SK-N-SH (cell line): Measurements from ENCODE around the gene STPG2. TPM values are rescaled to one million over a fixed set of nuclear protein-coding genes. Genes with fewer than 3 reads are reported as not detected.

Experiments used
- CTCF ChIA-PET: fragments of 300-600, 350-600 bp; formaldehyde crosslinking; extraction: SDS; loops from one replicate; lab custom pipeline; 2021; lab: Yijun Ruan, JAX
- POLR2A ChIA-PET: fragments of 350-600 bp; sonication (Branson Sonifier 250); formaldehyde crosslinking; extraction: SDS; loops from one replicate; lab custom pipeline; 2020; ENCODE audit warnings: antibody characterized with exemption, inconsistent platforms; lab: Yijun Ruan, JAX
- DNase-seq: peaks from one replicate; pipeline ENCODE4 v3.0.0; 2012
- H2AFZ ChIP-seq: fragments of 200-600 bp; sonication (generic); 2 replicates; pipeline ENCODE4 v1.8.1; 2016; ENCODE audit warnings: antibody characterized with exemption, mild to moderate bottlenecking, low read depth
- H3F3A ChIP-seq: fragments of 200-600 bp; sonication (generic); replicated peaks from 2 replicates; pipeline ENCODE3; 2016; ENCODE audit warnings: antibody characterized with exemption, mild to moderate bottlenecking; ENCODE audit not compliant: insufficient read depth
- H3K27ac ChIP-seq, 2 experiments: fragments of 200-500 bp in 1 of 2; fragments of 200-600 bp in 1 of 2; sonication (Bioruptor generic) in 1 of 2; sonication (generic), shearing (Covaris generic) in 1 of 2; 2 replicates each; pipeline versions ENCODE4 v1.5.1 to v1.6.1; 2014 to 2016; ENCODE audit warnings: low read depth in 2 of 2, inconsistent platforms in 1 of 2, low read length in 1 of 2, mild to moderate bottlenecking in 1 of 2, mixed read lengths in 1 of 2
- H3K27me3 ChIP-seq: fragments of 200-600 bp; sonication (generic), shearing (Covaris generic); 2 replicates; pipeline ENCODE4 v1.6.1; 2016; ENCODE audit warnings: mixed run types; ENCODE audit not compliant: insufficient read depth
- H3K36me3 ChIP-seq, 2 experiments: fragments of 200-500 bp in 1 of 2; fragments of 200-600 bp in 1 of 2; sonication (Bioruptor generic) in 1 of 2; sonication (generic) in 1 of 2; replicated peaks in 1 of 2; 2 replicates each; pipeline versions ENCODE3 to v1.5.1; 2014 to 2016; ENCODE audit warnings: low read length in 1 of 2, mild to moderate bottlenecking in 1 of 2; ENCODE audit not compliant: insufficient read depth in 2 of 2, control insufficient read depth in 1 of 2
- H3K4me1 ChIP-seq, 2 experiments: fragments of 200-500 bp in 1 of 2; fragments of 200-600 bp in 1 of 2; sonication (Bioruptor generic) in 1 of 2; sonication (generic), shearing (Covaris generic) in 1 of 2; 2 replicates each; pipeline versions ENCODE4 v1.5.1 to v1.6.1; 2014 to 2016; ENCODE audit warnings: low read depth in 1 of 2, low read length in 1 of 2, mixed run types in 1 of 2; ENCODE audit not compliant: insufficient read depth in 2 of 2, control insufficient read depth in 1 of 2
- H3K4me2 ChIP-seq: fragments of 200-600 bp; sonication (generic), shearing (Covaris generic); 2 replicates; pipeline ENCODE4 v1.6.1; 2017; ENCODE audit warnings: mixed run types
- H3K4me3 ChIP-seq, 2 experiments: fragments of 200-500 bp in 1 of 2; fragments of 200-600 bp in 1 of 2; sonication (Bioruptor generic) in 1 of 2; sonication (generic), shearing (Covaris generic) in 1 of 2; 2 replicates each; pipeline versions ENCODE4 v1.5.1 to v1.8.1; 2014 to 2016; ENCODE audit warnings: low read depth in 2 of 2, inconsistent platforms in 1 of 2, low read length in 1 of 2, mild to moderate bottlenecking in 1 of 2, mixed read lengths in 1 of 2, moderate library complexity in 1 of 2
- H3K79me2 ChIP-seq: fragments of 200-600 bp; sonication (generic); 2 replicates; pipeline ENCODE4 v1.8.1; 2017; ENCODE audit warnings: mild to moderate bottlenecking; ENCODE audit not compliant: insufficient read depth
- H3K9ac ChIP-seq: fragments of 200-600 bp; sonication (generic); 2 replicates; pipeline ENCODE4 v1.6.1; 2017; ENCODE audit warnings: mixed run types
- H3K9me2 ChIP-seq: fragments of 200-600 bp; sonication (generic); 2 replicates; pipeline ENCODE4 v1.6.1; 2017; ENCODE audit warnings: mixed run types
- H3K9me3 ChIP-seq: fragments of 200-600 bp; sonication (generic); 2 replicates; pipeline ENCODE4 v1.6.1; 2017; ENCODE audit warnings: mixed run types, mild to moderate bottlenecking, moderate library complexity
- H4K20me1 ChIP-seq: fragments of 200-600 bp; sonication (generic); 2 replicates; pipeline ENCODE4 v1.6.1; 2017; ENCODE audit warnings: mild to moderate bottlenecking, mixed run types; ENCODE audit not compliant: insufficient read depth
- CHD2 ChIP-seq: fragments of 150-350 bp; IDR thresholded peaks from 2 replicates; pipeline ENCODE4 v1.6.1; 2018; ENCODE audit warnings: low read length; ENCODE audit not compliant: partially characterized antibody
- CTCF ChIP-seq: fragments of 200-600 bp; sonication (generic); IDR thresholded peaks from 2 replicates; pipeline ENCODE4 v1.6.1; 2017; ENCODE audit warnings: antibody characterized with exemption, mild to moderate bottlenecking, moderate library complexity
- EP300 ChIP-seq, 2 experiments: IDR thresholded peaks; 2 replicates each; pipeline versions ENCODE4 v1.4.0 to v1.6.1; 2012; ENCODE audit warnings: borderline replicate concordance in 1 of 2, low read depth in 1 of 2, low read length in 1 of 2
- FOXM1 ChIP-seq: IDR thresholded peaks from 2 replicates; pipeline ENCODE4 v1.4.0; 2012; ENCODE audit warnings: low read depth, mild to moderate bottlenecking
- GATA2 ChIP-seq: sonication (generic); formaldehyde crosslinking; IDR thresholded peaks from 2 replicates; pipeline ENCODE4 v1.5.0; 2020; ENCODE audit warnings: mild to moderate bottlenecking, missing genetic modification reagents
- IRF3 ChIP-seq: fragments of 150-350 bp; IDR thresholded peaks from 2 replicates; pipeline ENCODE4 v1.6.1; 2016; ENCODE audit warnings: mild to moderate bottlenecking, low read depth, low read length
- JUND ChIP-seq: IDR thresholded peaks from 2 replicates; pipeline ENCODE4 v1.4.0; 2012
- MAX ChIP-seq: IDR thresholded peaks from 2 replicates; pipeline ENCODE4 v1.4.0; 2012; ENCODE audit warnings: low read depth
- MXI1 ChIP-seq: IDR thresholded peaks from 2 replicates; pipeline ENCODE4 v1.6.1; 2012; ENCODE audit warnings: mild to moderate bottlenecking, low read depth, low read length, improper control_type of control experiment
- PBX3 ChIP-seq: IDR thresholded peaks from 2 replicates; pipeline ENCODE4; 2012
- RFX5 ChIP-seq: IDR thresholded peaks from 2 replicates; pipeline ENCODE4 v1.6.1; 2012; ENCODE audit warnings: mild to moderate bottlenecking, improper control_type of control experiment, low read length
- RXRA ChIP-seq: IDR thresholded peaks from 2 replicates; pipeline ENCODE4 v1.4.0; 2012; ENCODE audit warnings: low read depth, mild to moderate bottlenecking, borderline replicate concordance
- USF2 ChIP-seq: fragments of 150-350 bp; IDR thresholded peaks from 2 replicates; pipeline ENCODE4 v1.6.1; 2017; ENCODE audit warnings: antibody characterized with exemption, low read length, low read depth, borderline replicate concordance
- ZBTB33 ChIP-seq: IDR thresholded peaks from 2 replicates; pipeline ENCODE4 v1.4.0; 2012; ENCODE audit warnings: low read depth, borderline replicate concordance
- WGBS: methylation state at CpG from one replicate; pipeline ENCODE4 v1.1.6; 2017; ENCODE audit warnings: low lambda C conversion rate; 5-methylcytosine and 5-hydroxymethylcytosine counted together
- polyA plus RNA-seq, 3 experiments: library from polyadenylated mRNA; depleted of rRNA; stranded (reverse); fragments of >200 nt; gene quantifications; 2 replicates each; pipeline ENCODE4 v1.2.3, GENCODE V29; 2012

Gene STPG2
- polyA plus RNA-seq, 1 of the 3 experiments (the other 2 are of a cell fraction): not detected

GRCh38 chr4:97942951-97943350, 200.3 kb downstream of the STPG2 start:
- no peaks in the 10 kb centered on the region for H3K4me1 ChIP-seq
- no peak for TF ChIP-seq ZBTB33
- no peak for TF ChIP-seq EP300 (IDR thresholded peaks at IDR 0.05; ENCODE audit: borderline replicate concordance in 1 of 2, low read depth in 1 of 2, low read length in 1 of 2)
- no peak for TF ChIP-seq IRF3
- no peak for TF ChIP-seq CTCF
- TF ChIP-seq RXRA: no peak
- TF ChIP-seq JUND: no peak
- TF ChIP-seq FOXM1: no peak
- TF ChIP-seq GATA2 (CRISPR knock-in tag): no peak
- TF ChIP-seq CHD2: no peak
- no peak for TF ChIP-seq PBX3
- no peak for TF ChIP-seq RFX5
- no peak for TF ChIP-seq MXI1
- TF ChIP-seq USF2: no peak
- no peak for TF ChIP-seq MAX
- TF ChIP-seq, all 33 proteins: peak for 0
- Histone ChIP-seq H3K9me2 (no peaks in the 10 kb centered on the region), H3K27me3 (no peaks in the 10 kb centered on the region), H3K4me2 (no peak overlapping the region), H3K27ac (no peak overlapping the region), H2AFZ (no peak overlapping the region), H3K36me3 (no peaks in the 10 kb centered on the region), H3F3A (no peaks in the 10 kb centered on the region), H4K20me1 (no peaks in the 10 kb centered on the region), H3K9me3 (no peaks in the 10 kb centered on the region; the same call in 1 of the 2 replicates), H3K4me3 (no peak overlapping the region), H3K79me2 (no peaks in the 10 kb centered on the region), H3K9ac (no peak overlapping the region)
- ChIA-PET CTCF (no interaction called here), POLR2A (no interaction called here)
- 18% methylated on average over 1 of the region's 1 CpG for WGBS
- DNase-seq: no peak
